HG03103 (cell line): ENCODE results near the gene MYO1E.
"Not testable (repeated sequence)": the region's sequence is repeated elsewhere in the genome, so short reads cannot be mapped to it uniquely, and the experiment has no call there.

Experiments
- ATAC-seq: cut with Tn5 transposase; IDR thresholded peaks from one replicate; pipeline ENCODE4 v1.9.1; 2021; ENCODE audit warnings: low read depth; ENCODE audit not compliant: unreplicated experiment

MYO1E gene

GRCh38 chr15:59174151-59174834 lies 198.4 kb downstream of the MYO1E start:
- ATAC-seq, result no peak

GRCh38 chr15:59173194-59173593 lies 199.5 kb downstream of the MYO1E start:
- ATAC-seq, result no peak

- ATAC-seq, result no peak
Observed at GRCh38 chr15:59172289-59172901, 200.3 kb downstream of the MYO1E start.

- ATAC-seq, result no peak
Observed at GRCh38 chr15:59171067-59171397, 201.6 kb downstream of the MYO1E start.

- ATAC-seq, result no peak
Observed at GRCh38 chr15:59170295-59171066, 202.2 kb downstream of the MYO1E start.

- ATAC-seq, result no peak
Observed at GRCh38 chr15:59169251-59169708, 203.4 kb downstream of the MYO1E start.

- ATAC-seq, result no peak
Observed at GRCh38 chr15:59168536-59168935, 204.1 kb downstream of the MYO1E start.

GRCh38 chr15:59166601-59167265 lies 205.9 kb downstream of the MYO1E start:
- no peak for ATAC-seq

GRCh38 chr15:59166166-59166565 lies 206.5 kb downstream of the MYO1E start:
- ATAC-seq, result no peak

- ATAC-seq, result no peak
Observed at GRCh38 chr15:59165726-59166125, 206.9 kb downstream of the MYO1E start.

GRCh38 chr15:59162080-59162479 lies 210.6 kb downstream of the MYO1E start:
- not testable (repeated sequence) for ATAC-seq

GRCh38 chr15:59160880-59161593 lies 211.6 kb downstream of the MYO1E start:
- ATAC-seq, result no peak

GRCh38 chr15:59159210-59159609 lies 213.5 kb downstream of the MYO1E start:
- ATAC-seq, result no peak

GRCh38 chr15:59158701-59159034 lies 214.0 kb downstream of the MYO1E start:
- ATAC-seq, result no peak

GRCh38 chr15:59157840-59158700 lies 214.6 kb downstream of the MYO1E start:
- no peak for ATAC-seq

- no peak for ATAC-seq
Observed at GRCh38 chr15:59157396-59157795, 215.3 kb downstream of the MYO1E start.

- no peak for ATAC-seq
Observed at GRCh38 chr15:59155431-59155830, 217.2 kb downstream of the MYO1E start.

GRCh38 chr15:59154243-59154642 lies 218.4 kb downstream of the MYO1E start:
- no peak for ATAC-seq

GRCh38 chr15:59153466-59153865 lies 219.2 kb downstream of the MYO1E start:
- ATAC-seq, result no peak
